IMR-90 (cell line): Measurements from ENCODE around the gene CSF2RB. TPM values are rescaled to one million over a fixed set of nuclear protein-coding genes. Genes with fewer than 3 reads are reported as not detected.

Experiments
- ATAC-seq: fragments of 200-7000 bp; cut with Tn5 transposase; 2 replicates; pipeline ENCODE4 v1.9.1; 2020; ENCODE audit warnings: low read depth, mild to moderate bottlenecking, moderate library complexity
- BruUV-seq: library from RNA; stranded (reverse); fragments of 400-500 nt; replicated peaks from 2 replicates; lab custom pipeline; 2021; lab: Mats Ljungman, UMichigan
- CTCF ChIA-PET: fragments of 300-600 bp; formaldehyde crosslinking; extraction: SDS; loops from one replicate; lab custom pipeline; 2021; ENCODE audit warnings: antibody characterized with exemption; lab: Yijun Ruan, JAX
- POLR2A ChIA-PET: fragments of 300-600 bp; sonication (Branson Sonifier 250); formaldehyde crosslinking; loops from one replicate; lab custom pipeline; 2022; ENCODE audit warnings: antibody characterized with exemption; ENCODE audit not compliant: unreplicated experiment; lab: Charles Lee
- DNase-seq: peaks from one replicate; pipeline ENCODE4 v3.0.0; 2013
- H2AFZ ChIP-seq: replicated peaks from 2 replicates; pipeline ENCODE3; 2013; ENCODE audit warnings: low read length, mild to moderate bottlenecking; ENCODE audit not compliant: poor library complexity
- H2AK5ac ChIP-seq: 2 replicates; pipeline ENCODE4 v1.6.1; 2013; ENCODE audit warnings: low read depth, low read length, inconsistent platforms
- H2AK9ac ChIP-seq: replicated peaks from 2 replicates; pipeline ENCODE3; 2013; ENCODE audit warnings: mild to moderate bottlenecking, low read depth, low read length, moderate library complexity; ENCODE audit not compliant: poor library complexity
- H2BK120ac ChIP-seq: 2 replicates; pipeline ENCODE4 v1.6.1; 2013; ENCODE audit warnings: low read depth, low read length, inconsistent platforms
- H2BK15ac ChIP-seq: 3 replicates; pipeline ENCODE4 v1.6.1; 2013; ENCODE audit warnings: low read depth, low read length, inconsistent platforms
- H2BK20ac ChIP-seq: 2 replicates; pipeline ENCODE4 v1.6.1; 2013; ENCODE audit warnings: low read depth, mild to moderate bottlenecking, inconsistent platforms, low read length, moderate library complexity
- H2BK5ac ChIP-seq: 2 replicates; pipeline ENCODE4 v1.6.1; 2013; ENCODE audit warnings: mild to moderate bottlenecking, low read depth, low read length, inconsistent platforms; ENCODE audit not compliant: poor library complexity, severe bottlenecking
- H3K14ac ChIP-seq: replicated peaks from 2 replicates; pipeline ENCODE4 v1.6.1; 2013; ENCODE audit warnings: low read depth, low read length, inconsistent platforms
- H3K18ac ChIP-seq: 2 replicates; pipeline ENCODE4 v1.6.1; 2013; ENCODE audit warnings: low read depth, low read length, control low read depth
- H3K23ac ChIP-seq: 2 replicates; pipeline ENCODE4 v1.6.1; 2013; ENCODE audit warnings: low read depth, low read length, inconsistent platforms
- H3K27ac ChIP-seq: 2 replicates; pipeline ENCODE4 v1.5.1; 2013; ENCODE audit warnings: mild to moderate bottlenecking, control low read depth, low read length; ENCODE audit not compliant: insufficient read depth
- H3K27me3 ChIP-seq: 2 replicates; pipeline ENCODE4 v1.6.1; 2013; ENCODE audit warnings: low read length; ENCODE audit not compliant: control insufficient read depth, insufficient read depth
- H3K36me3 ChIP-seq: 2 replicates; pipeline ENCODE4 v1.6.1; 2013; ENCODE audit warnings: low read length, mixed read lengths; ENCODE audit not compliant: control insufficient read depth, insufficient read depth
- H3K4ac ChIP-seq: 2 replicates; pipeline ENCODE4 v1.6.1; 2013; ENCODE audit warnings: low read depth, low read length, inconsistent platforms
- H3K4me1 ChIP-seq: 2 replicates; pipeline ENCODE4 v1.6.1; 2013; ENCODE audit warnings: low read length, mixed read lengths; ENCODE audit not compliant: control insufficient read depth, insufficient read depth
- H3K4me2 ChIP-seq: 2 replicates; pipeline ENCODE4 v1.6.1; 2013; ENCODE audit warnings: low read depth, mild to moderate bottlenecking, control low read depth, low read length, moderate library complexity
- H3K4me3 ChIP-seq: 2 replicates; pipeline ENCODE4 v1.5.1; 2013; ENCODE audit warnings: low read depth, mild to moderate bottlenecking, control low read depth, low read length, moderate library complexity; ENCODE audit not compliant: insufficient read depth
- H3K56ac ChIP-seq: 2 replicates; pipeline ENCODE4 v1.6.1; 2013; ENCODE audit warnings: low read length, inconsistent platforms; ENCODE audit not compliant: insufficient read depth; ENCODE audit errors: extremely low read depth
- H3K79me1 ChIP-seq, 2 experiments: 2 replicates each; pipeline ENCODE4 v1.6.1; 2013; ENCODE audit warnings: low read length in 2 of 2, inconsistent platforms in 1 of 2, low read depth in 1 of 2
- H3K9ac ChIP-seq: 2 replicates; pipeline ENCODE4 v1.6.1; 2013; ENCODE audit warnings: low read depth, low read length, control low read depth
- H3K9me1 ChIP-seq: 2 replicates; pipeline ENCODE4 v1.6.1; 2013; ENCODE audit warnings: low read length, inconsistent platforms; ENCODE audit not compliant: insufficient read depth
- H3K9me3 ChIP-seq: 2 replicates; pipeline ENCODE4 v1.6.1; 2013; ENCODE audit warnings: low read length; ENCODE audit not compliant: control insufficient read depth, insufficient read depth
- H4K20me1 ChIP-seq: 2 replicates; pipeline ENCODE4 v1.6.1; 2013; ENCODE audit warnings: low read length, inconsistent platforms; ENCODE audit not compliant: insufficient read depth
- H4K5ac ChIP-seq: 2 replicates; pipeline ENCODE4 v1.6.1; 2013; ENCODE audit warnings: mild to moderate bottlenecking, low read depth, low read length, control low read depth
- H4K8ac ChIP-seq, 2 experiments: 2 replicates each; pipeline ENCODE4 v1.6.1; 2013; ENCODE audit warnings: low read depth in 2 of 2, low read length in 2 of 2, control low read depth in 1 of 2, inconsistent platforms in 1 of 2
- H4K91ac ChIP-seq: 2 replicates; pipeline ENCODE4 v1.6.1; 2013; ENCODE audit warnings: low read depth, low read length, inconsistent platforms; ENCODE audit not compliant: insufficient read depth
- CEBPB ChIP-seq: IDR thresholded peaks from 2 replicates; pipeline ENCODE4 v1.6.1; 2012; ENCODE audit warnings: low read depth, low read length, improper control_type of control experiment
- ELK1 ChIP-seq: fragments of 150-350 bp; IDR thresholded peaks from 2 replicates; pipeline ENCODE4 v1.6.1; 2016; ENCODE audit warnings: low read depth, mild to moderate bottlenecking, low read length, moderate library complexity, borderline replicate concordance
- RAD21 ChIP-seq: IDR thresholded peaks from 2 replicates; pipeline ENCODE4 v1.6.1; 2012; ENCODE audit warnings: low read length, improper control_type of control experiment
- SMC3 ChIP-seq: fragments of 150-350 bp; IDR thresholded peaks from 2 replicates; pipeline ENCODE4 v1.6.1; 2016; ENCODE audit warnings: low read depth, mild to moderate bottlenecking, antibody characterized with exemption, low read length, moderate library complexity
- WGBS, 2 experiments: methylation state at CpG; one replicate each; pipeline versions ENCODE4 v1.1.5 to v1.1.7; 2013; ENCODE audit warnings: missing lambda C conversion rate in 2 of 2; ENCODE audit not compliant: insufficient read length in 1 of 2; ENCODE audit errors: extremely low coverage in 2 of 2; 5-methylcytosine and 5-hydroxymethylcytosine counted together
- dilution Hi-C: fragments of 300-500 bp; cut with HindIII; formaldehyde crosslinking; loops from one replicate; pipeline ENCODE4 v1.14.3; 2018; ENCODE audit warnings: low sequenced_read_pairs; ENCODE audit not compliant: unreplicated experiment
- in situ Hi-C: fragments of 300-500 bp; cut with MboI; formaldehyde crosslinking; loops from 3 replicates; pipeline ENCODE4 v1.14.3; 2019; ENCODE audit warnings: low sequenced_read_pairs, inconsistent platforms, mixed read lengths
- intact Hi-C: fragments of 100-400 bp; cut with micrococcal nuclease; formaldehyde crosslinking; loops from 2 replicates; pipeline ENCODE4 v1.10.0; 2022
- polyA plus RNA-seq, 3 experiments: library from polyadenylated mRNA; depleted of rRNA; stranded (reverse); fragments of >200 nt; gene quantifications; 2 replicates each; pipeline ENCODE4 v1.2.3, GENCODE V29; 2012; ENCODE audit warnings: low replicate concordance in 1 of 3
- total RNA-seq: library from RNA; depleted of rRNA; stranded (reverse); fragments of >200 nt; gene quantifications from 2 replicates; pipeline ENCODE4 v1.2.3, GENCODE V29; 2012

CSF2RB gene
- total and polyA plus RNA-seq, 2 of the 4 experiments (the other 2 are of a cell fraction), result not detected

- no peak overlapping the region for H3K4ac ChIP-seq
- no peak for DNase-seq
- BruUV-seq, result no TSS peak
These were observed 23.1 kb downstream of the CSF2RB start for GRCh38 chr22:36936362-36937116.

More at GRCh38 chr22:36936362-36937116, 23.1 kb downstream of the CSF2RB start:
- no peak overlapping the region for H3K14ac ChIP-seq
- H3K4me1 ChIP-seq, result no peaks in the 10 kb centered on the region
- no peak overlapping the region for H3K27ac ChIP-seq
- peaks cover 38% of the 10 kb centered on the region for H3K27me3 ChIP-seq
- ChIA-PET POLR2A (no interaction called here), CTCF (no interaction called here)
- H3K23ac ChIP-seq, result no peak overlapping the region
- no peak overlapping the region for H2BK5ac ChIP-seq
- no peak overlapping the region for H3K18ac ChIP-seq
- H3K56ac ChIP-seq, result no peak overlapping the region
- intact Hi-C loops (no loop called here), dilution Hi-C loops (no loop called here), in situ Hi-C loops (no loop called here)
- H4K91ac ChIP-seq, result no peak overlapping the region
- H4K8ac ChIP-seq, result no peak overlapping the region
- no peak overlapping the region for H2BK20ac ChIP-seq
- TF ChIP-seq SMC3 (no peak), ELK1 (no peak), RAD21 (no peak), CEBPB (no peak)
- H4K20me1 ChIP-seq, result no peaks in the 10 kb centered on the region
- H3K9ac ChIP-seq, result no peak overlapping the region
- H3K9me1 ChIP-seq, result peaks cover 3% of the 10 kb centered on the region; the same call in 1 of the 2 replicates
- H3K4me3 ChIP-seq, result no peak overlapping the region
- ATAC-seq, result no peak
- WGBS, 2 experiments, result 80% methylated on average over 1 of the region's 20 CpGs; no CpG with 5 or more reads in 1 of the 2 experiments
- no peaks in the 10 kb centered on the region for H3K79me1 ChIP-seq
- H2AK5ac ChIP-seq, result no peak overlapping the region
- no peak overlapping the region for H2BK15ac ChIP-seq
- no peaks in the 10 kb centered on the region for H3K9me3 ChIP-seq
- no peak overlapping the region for H2AFZ ChIP-seq
- H2AK9ac ChIP-seq, result no peak overlapping the region
- H4K5ac ChIP-seq, result no peak overlapping the region
- no peak overlapping the region for H2BK120ac ChIP-seq
- no peak overlapping the region for H3K4me2 ChIP-seq
- no peaks in the 10 kb centered on the region for H3K36me3 ChIP-seq
